GM12801 (cell line): Measurements from ENCODE around the gene DGKD.

ENCODE experiments used
- CTCF ChIP-seq: IDR thresholded peaks from one replicate; pipeline ENCODE4 v1.5.1; 2011; ENCODE audit warnings: control low read depth; ENCODE audit not compliant: insufficient read length; ENCODE audit errors: extremely low read depth

DGKD gene

GRCh38 chr2:233363744-233364235 is 9.5 kb downstream of the DGKD start:
- no peak for TF ChIP-seq CTCF

- TF ChIP-seq CTCF, result no peak
Observed at GRCh38 chr2:233365861-233366520, 11.7 kb downstream of the DGKD start.

GRCh38 chr2:233367586-233367985 is 13.3 kb downstream of the DGKD start:
- TF ChIP-seq CTCF, result no peak

GRCh38 chr2:233368756-233369155 is 14.5 kb downstream of the DGKD start:
- no peak for TF ChIP-seq CTCF

GRCh38 chr2:233369462-233369861 is 15.2 kb downstream of the DGKD start:
- no peak for TF ChIP-seq CTCF

GRCh38 chr2:233369897-233370685 is 15.8 kb downstream of the DGKD start:
- TF ChIP-seq CTCF, result no peak

GRCh38 chr2:233371641-233372040 is 17.3 kb downstream of the DGKD start:
- no peak for TF ChIP-seq CTCF
